ENCODE results near the gene HORMAD2. TPM values are rescaled to one million over a fixed set of nuclear protein-coding genes. Genes with fewer than 3 reads are reported as not detected.
"Not testable (repeated sequence)": the region's sequence is repeated elsewhere in the genome, so short reads cannot be mapped to it uniquely, and the experiment has no call there.

HORMAD2 gene
- total RNA-seq, 1 donor from 2014 or later, result not detected

DNA sequence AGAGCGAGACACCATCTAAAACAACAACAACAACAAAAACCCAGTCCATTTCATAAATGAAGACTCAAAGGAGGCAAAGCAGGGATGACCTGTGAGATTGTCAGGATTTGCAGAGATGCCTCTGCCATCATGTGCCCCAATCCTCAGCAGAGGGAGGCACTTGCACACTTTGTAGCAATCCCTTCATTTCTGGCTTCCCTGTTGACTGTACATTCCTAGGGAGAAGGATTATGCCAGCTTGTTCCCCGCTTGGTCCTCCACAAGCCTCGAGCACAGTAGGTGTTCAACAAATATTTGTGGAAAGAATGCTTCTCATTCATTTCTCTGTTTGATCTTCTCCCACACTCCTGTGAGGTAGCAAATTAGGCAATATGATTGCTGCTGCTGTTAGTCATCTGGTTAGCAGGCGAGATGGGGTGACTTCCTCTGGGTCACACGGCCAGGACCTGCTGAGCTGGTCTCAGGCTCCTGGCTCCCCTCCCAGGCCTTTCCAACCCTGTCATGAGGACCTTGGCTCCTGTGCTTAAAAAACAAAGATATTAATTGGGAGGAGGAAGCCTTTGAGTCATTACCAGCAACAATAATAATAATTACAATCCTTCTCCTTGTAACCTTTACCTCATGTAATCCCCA, 132.2 kb downstream of the HORMAD2 start:
- Mint-ChIP-seq H3K4me1 (ENCODE audit: unreplicated experiment) (peaks cover 30% of the 10 kb centered on the region), H3K27me3 (peaks cover 25% of the 10 kb centered on the region), H3K27ac (peak overlapping the region; percentile 37), H3K9me3 (no peaks in the 10 kb centered on the region), H3K4me3 (no peak overlapping the region), H3K36me3 (no peaks in the 10 kb centered on the region)
- TF ChIP-seq, protein P1, sequence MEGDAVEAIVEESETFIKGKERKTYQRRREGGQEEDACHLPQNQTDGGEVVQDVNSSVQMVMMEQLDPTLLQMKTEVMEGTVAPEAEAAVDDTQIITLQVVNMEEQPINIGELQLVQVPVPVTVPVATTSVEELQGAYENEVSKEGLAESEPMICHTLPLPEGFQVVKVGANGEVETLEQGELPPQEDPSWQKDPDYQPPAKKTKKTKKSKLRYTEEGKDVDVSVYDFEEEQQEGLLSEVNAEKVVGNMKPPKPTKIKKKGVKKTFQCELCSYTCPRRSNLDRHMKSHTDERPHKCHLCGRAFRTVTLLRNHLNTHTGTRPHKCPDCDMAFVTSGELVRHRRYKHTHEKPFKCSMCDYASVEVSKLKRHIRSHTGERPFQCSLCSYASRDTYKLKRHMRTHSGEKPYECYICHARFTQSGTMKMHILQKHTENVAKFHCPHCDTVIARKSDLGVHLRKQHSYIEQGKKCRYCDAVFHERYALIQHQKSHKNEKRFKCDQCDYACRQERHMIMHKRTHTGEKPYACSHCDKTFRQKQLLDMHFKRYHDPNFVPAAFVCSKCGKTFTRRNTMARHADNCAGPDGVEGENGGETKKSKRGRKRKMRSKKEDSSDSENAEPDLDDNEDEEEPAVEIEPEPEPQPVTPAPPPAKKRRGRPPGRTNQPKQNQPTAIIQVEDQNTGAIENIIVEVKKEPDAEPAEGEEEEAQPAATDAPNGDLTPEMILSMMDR (conservative IDR thresholded peaks at IDR 0.05), result no peak
- DNase-seq (ENCODE audit: extremely low spot score, unreplicated experiment), result no peak

DNA sequence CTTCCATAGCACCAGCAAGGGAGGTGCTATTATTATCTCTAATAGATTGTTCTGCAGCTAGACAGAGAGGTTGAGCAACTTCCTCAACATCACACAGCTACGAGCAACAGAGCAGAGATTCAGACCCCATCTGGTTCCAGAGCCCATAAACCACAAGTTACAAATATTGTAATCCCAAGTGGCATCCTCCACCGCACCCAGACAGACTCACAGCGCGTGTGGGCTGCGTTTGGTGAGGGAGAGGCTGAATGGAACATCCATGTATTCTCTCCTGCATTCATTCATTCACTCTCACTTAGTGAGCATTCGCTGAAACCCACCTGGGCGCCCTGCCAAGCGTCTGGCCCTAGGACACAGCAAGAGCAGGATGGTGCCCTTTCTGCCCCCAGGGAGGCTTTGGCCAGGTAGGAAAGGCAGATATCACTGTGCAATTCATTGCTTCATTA, 132.8 kb downstream of the HORMAD2 start:
- Mint-ChIP-seq H3K4me3 (no peak overlapping the region), H3K27ac (peak overlapping the region; percentile 37), H3K4me1 (ENCODE audit: unreplicated experiment) (peaks cover 31% of the 10 kb centered on the region), H3K9me3 (no peaks in the 10 kb centered on the region), H3K27me3 (peaks cover 25% of the 10 kb centered on the region), H3K36me3 (no peaks in the 10 kb centered on the region)
- TF ChIP-seq, protein P1 (conservative IDR thresholded peaks at IDR 0.05), result no peak
- no peak for DNase-seq (ENCODE audit: extremely low spot score, unreplicated experiment)

DNA sequence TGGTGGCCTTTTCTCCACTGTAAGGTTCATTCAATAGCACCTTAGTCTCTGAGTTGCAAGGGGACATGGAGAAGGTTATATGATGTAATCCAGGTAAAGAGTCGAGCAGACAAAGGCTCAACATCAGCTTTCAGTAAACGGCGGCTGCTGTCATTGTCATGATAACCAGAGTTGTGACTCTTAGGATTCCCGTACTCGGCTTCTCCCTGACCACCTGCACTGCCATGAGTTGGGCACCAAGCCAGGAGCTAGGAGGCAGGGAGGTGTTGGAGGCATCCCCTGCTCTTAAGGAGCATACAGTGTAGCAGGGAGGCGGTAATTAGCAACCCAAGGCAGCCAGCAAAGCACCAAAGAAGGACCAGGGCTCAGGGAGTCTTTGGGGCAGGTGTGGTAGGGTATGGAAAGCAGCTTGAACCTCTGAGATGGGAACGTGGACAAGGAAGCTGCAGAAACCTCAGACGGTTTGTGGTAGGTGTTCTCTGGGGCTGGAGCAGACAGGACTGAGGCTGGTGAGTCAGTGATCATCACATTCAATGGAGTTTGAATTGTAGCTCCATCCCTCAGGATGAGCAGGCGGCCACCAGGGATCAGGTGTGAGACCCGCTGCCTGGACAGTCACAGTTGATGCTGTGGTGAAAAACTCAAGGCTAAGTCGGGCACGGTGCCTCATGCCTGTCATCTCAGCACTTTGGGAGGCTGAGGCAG, 134.6 kb downstream of the HORMAD2 start:
- H3K4me1 Mint-ChIP-seq (ENCODE audit: unreplicated experiment), result peaks cover 25% of the 10 kb centered on the region
- no peaks in the 10 kb centered on the region for H3K9me3 Mint-ChIP-seq
- no peak for DNase-seq (ENCODE audit: extremely low spot score, unreplicated experiment)
- H3K36me3 Mint-ChIP-seq, result no peaks in the 10 kb centered on the region
- no peak overlapping the region for H3K27ac Mint-ChIP-seq
- no peak overlapping the region for H3K4me3 Mint-ChIP-seq
- peaks cover 25% of the 10 kb centered on the region for H3K27me3 Mint-ChIP-seq
- TF ChIP-seq, protein P1 (conservative IDR thresholded peaks at IDR 0.05), result no peak

DNA sequence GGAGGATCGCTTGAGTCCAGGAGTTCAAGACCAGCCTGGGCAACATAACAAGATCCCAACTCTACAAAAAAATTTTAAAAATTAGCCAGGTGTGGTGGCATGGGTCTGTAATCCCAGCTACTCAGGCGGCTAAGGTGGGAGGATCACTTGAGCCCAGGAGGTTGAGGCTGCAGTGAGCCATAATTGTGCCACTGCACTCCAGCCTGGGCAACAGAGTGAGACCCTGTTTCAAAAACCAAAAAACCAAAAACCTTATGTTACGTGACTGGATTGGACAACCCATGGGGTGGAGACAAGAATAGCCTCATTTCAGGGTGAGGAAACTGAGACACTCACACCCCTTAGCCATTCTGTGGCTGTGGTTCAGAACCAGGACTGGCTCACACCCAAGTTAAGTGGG, 136.0 kb downstream of the HORMAD2 start:
- Mint-ChIP-seq H3K27me3 (peaks cover 21% of the 10 kb centered on the region), H3K4me1 (ENCODE audit: unreplicated experiment) (peaks cover 15% of the 10 kb centered on the region)
- not testable (repeated sequence) for H3K4me3 Mint-ChIP-seq; DNase-seq (ENCODE audit: extremely low spot score, unreplicated experiment); H3K27ac Mint-ChIP-seq; H3K36me3 Mint-ChIP-seq; H3K9me3 Mint-ChIP-seq

DNA sequence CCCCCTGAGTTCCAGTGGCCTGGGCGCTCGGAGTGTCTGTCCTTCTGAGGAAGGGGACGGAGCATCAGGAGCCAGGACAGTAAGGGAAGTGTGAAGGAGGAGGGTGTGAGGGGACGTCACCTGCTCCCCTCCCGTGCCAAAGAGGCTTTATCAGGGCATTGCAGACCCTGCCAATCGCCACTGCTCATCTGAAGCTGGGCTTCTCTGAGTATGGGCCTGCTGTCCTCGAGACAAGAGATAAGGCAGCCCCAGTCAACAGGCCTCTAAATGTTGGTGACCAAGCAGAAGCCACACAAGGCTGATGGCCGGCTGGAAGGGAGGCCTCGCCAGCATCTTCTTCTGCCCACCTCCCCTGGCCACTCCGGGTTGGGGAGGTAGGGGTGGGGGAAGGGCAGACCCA, 136.4 kb downstream of the HORMAD2 start:
- no peak overlapping the region for H3K27ac Mint-ChIP-seq

More for the DNA sequence above, 136.4 kb downstream of the HORMAD2 start:
- Mint-ChIP-seq H3K27me3 (peaks cover 21% of the 10 kb centered on the region), H3K4me1 (ENCODE audit: unreplicated experiment) (peaks cover 12% of the 10 kb centered on the region), H3K36me3 (no peaks in the 10 kb centered on the region), H3K9me3 (no peaks in the 10 kb centered on the region), H3K4me3 (no peak overlapping the region)
- DNase-seq (ENCODE audit: extremely low spot score, unreplicated experiment), result no peak
- TF ChIP-seq, protein P1 (conservative IDR thresholded peaks at IDR 0.05), result no peak
